Activated CD4-positive, alpha-beta T cell treated with anti-CD3 and anti-CD28 coated beads, Interleukin-2, amount 10 ng/mL, durations not matched to agents 7 days and 5 days (primary cell): Measurements from ENCODE around the gene PCYT2. TPM values are rescaled to one million over a fixed set of nuclear protein-coding genes. Genes with fewer than 3 reads are reported as not detected.
"Not testable (repeated sequence)": the region's sequence is repeated elsewhere in the genome, so short reads cannot be mapped to it uniquely, and the experiment has no call there.

ENCODE experiments used
- CTCF ChIA-PET: fragments of 350-600 bp; sonication (Branson Sonifier 250); formaldehyde crosslinking; loops from one replicate; lab custom pipeline; 2021; ENCODE audit warnings: antibody characterized with exemption; lab: Charles Lee
- POLR2A ChIA-PET: fragments of 350-600 bp; sonication (Branson Sonifier 250); formaldehyde crosslinking; loops from one replicate; lab custom pipeline; 2021; ENCODE audit warnings: antibody characterized with exemption; lab: Charles Lee
- DNase-seq: peaks from one replicate; pipeline ENCODE4 v3.0.0-alpha.2; 2020
- H3K27ac Mint-ChIP-seq: one replicate; pipeline ENCODE4 v1.8.0; 2021; ENCODE audit warnings: mild to moderate bottlenecking, moderate library complexity, mixed read lengths
- H3K27me3 Mint-ChIP-seq: one replicate; pipeline ENCODE4 v1.8.0; 2021; ENCODE audit warnings: mixed read lengths
- H3K36me3 Mint-ChIP-seq: one replicate; pipeline ENCODE4 v1.8.0; 2021; ENCODE audit warnings: low read depth, mixed read lengths
- H3K4me1 Mint-ChIP-seq: one replicate; pipeline ENCODE4 v1.8.0; 2021; ENCODE audit warnings: mixed read lengths
- H3K4me3 Mint-ChIP-seq: one replicate; pipeline ENCODE4 v1.8.0; 2021; ENCODE audit warnings: mild to moderate bottlenecking, moderate library complexity, mixed read lengths
- H3K9me3 Mint-ChIP-seq: one replicate; pipeline ENCODE4 v1.8.0; 2021; ENCODE audit warnings: mixed read lengths
- total RNA-seq, 2 experiments: library from RNA; stranded (reverse); gene quantifications; one replicate each; pipeline ENCODE4 v1.2.3, GENCODE V29; 2021

PCYT2 gene
- total RNA-seq, 2 experiments from 2014 or later: 37.6 to 39.0 TPM

GRCh38 chr17:81953443-81953842, 42.2 kb upstream of the PCYT2 start:
- CTCF ChIA-PET: interaction anchor here (0.7 to 1.4 kb wide), 3 partner anchors 9 to 37 kb away, joined by 3 read pairs; no protein-coding TSS in a partner anchor

DNA sequence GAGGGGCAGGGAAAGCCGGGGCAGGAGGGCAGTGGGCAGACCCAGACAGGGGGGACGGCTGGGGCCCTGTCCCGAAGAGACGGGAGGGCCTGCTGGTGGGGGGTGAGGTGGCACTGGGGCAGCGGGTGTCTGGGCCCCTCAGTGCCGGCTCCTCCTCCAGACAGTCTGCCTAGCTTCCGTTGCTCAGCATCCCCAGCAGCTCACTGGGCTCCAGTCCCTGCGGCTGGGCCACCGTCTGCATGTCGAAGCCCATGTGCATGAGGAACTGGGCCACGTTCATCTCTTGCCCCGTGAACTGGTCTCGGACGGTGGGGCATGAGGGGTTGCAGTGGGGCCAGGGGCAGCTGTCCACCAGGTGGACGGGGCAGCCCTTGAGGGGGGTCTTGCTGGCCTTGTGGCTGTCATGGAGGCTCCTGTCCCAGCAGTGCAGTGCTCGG, 41.6 kb upstream of the PCYT2 start:
- H3K4me1 Mint-ChIP-seq: peaks cover 3% of the 10 kb centered on the region
- H3K4me3 Mint-ChIP-seq: no peak overlapping the region
- H3K9me3 Mint-ChIP-seq: no peaks in the 10 kb centered on the region
- POLR2A ChIA-PET: no interaction called here
- H3K36me3 Mint-ChIP-seq: no peaks in the 10 kb centered on the region
- CTCF ChIA-PET: no interaction called here
- DNase-seq: no peak
- H3K27me3 Mint-ChIP-seq: peaks cover 2% of the 10 kb centered on the region
- H3K27ac Mint-ChIP-seq: no peak overlapping the region

More at GRCh38 chr17:81953443-81953842, 42.2 kb upstream of the PCYT2 start:
- H3K4me1 Mint-ChIP-seq, DNase-seq, H3K27ac Mint-ChIP-seq, H3K4me3 Mint-ChIP-seq, POLR2A ChIA-PET, H3K36me3 Mint-ChIP-seq, H3K27me3 Mint-ChIP-seq, H3K9me3 Mint-ChIP-seq: not testable (repeated sequence)

- peaks cover 3% of the 10 kb centered on the region for H3K4me1 Mint-ChIP-seq
- H3K4me3 Mint-ChIP-seq: no peak overlapping the region
- CTCF ChIA-PET: interaction anchor here (0.8 to 4.1 kb wide), 2 partner anchors 8 to 289 kb away, joined by 4 to 21 read pairs; partner anchors contain the start of gene NOTUM
- H3K36me3 Mint-ChIP-seq: no peaks in the 10 kb centered on the region
- POLR2A ChIA-PET: no interaction called here
- peak overlapping the region; percentile 10 for H3K27ac Mint-ChIP-seq
- H3K9me3 Mint-ChIP-seq: no peaks in the 10 kb centered on the region
- no peak for DNase-seq
- peaks cover 2% of the 10 kb centered on the region for H3K27me3 Mint-ChIP-seq
Observed at GRCh38 chr17:81951785-81952684, 40.8 kb upstream of the PCYT2 start.

DNA sequence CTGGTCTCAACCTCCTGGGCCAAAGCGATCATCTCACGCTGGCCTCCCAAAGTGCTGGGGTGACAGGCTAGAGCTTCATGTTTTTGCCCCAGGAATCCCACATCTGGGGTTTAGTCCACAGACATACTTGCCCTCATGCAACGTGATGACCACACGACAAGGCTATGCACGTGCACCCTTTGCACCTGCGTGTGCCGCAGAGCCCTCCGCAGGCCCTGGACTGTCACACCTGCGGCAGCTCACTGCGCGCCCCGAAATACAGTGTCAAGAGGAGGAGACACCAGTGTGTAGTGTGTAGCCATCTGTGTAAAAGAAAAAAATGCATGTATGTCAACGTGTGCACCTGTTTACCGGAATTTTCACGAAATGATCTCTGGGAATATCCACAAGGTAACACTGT, 39.3 kb upstream of the PCYT2 start:
- CTCF ChIA-PET: interaction anchor here (0.7 to 4.1 kb wide), 3 partner anchors 10 to 342 kb away, joined by 4 to 21 read pairs (median 6); partner anchors contain the start of gene NOTUM
- POLR2A ChIA-PET: no interaction called here
- H3K27ac Mint-ChIP-seq: no peak overlapping the region
- H3K27me3 Mint-ChIP-seq: peaks cover 2% of the 10 kb centered on the region
- H3K4me3 Mint-ChIP-seq: no peak overlapping the region
- no peaks in the 10 kb centered on the region for H3K9me3 Mint-ChIP-seq
- H3K36me3 Mint-ChIP-seq: no peaks in the 10 kb centered on the region
- H3K4me1 Mint-ChIP-seq: peaks cover 3% of the 10 kb centered on the region
- DNase-seq: no peak

DNA sequence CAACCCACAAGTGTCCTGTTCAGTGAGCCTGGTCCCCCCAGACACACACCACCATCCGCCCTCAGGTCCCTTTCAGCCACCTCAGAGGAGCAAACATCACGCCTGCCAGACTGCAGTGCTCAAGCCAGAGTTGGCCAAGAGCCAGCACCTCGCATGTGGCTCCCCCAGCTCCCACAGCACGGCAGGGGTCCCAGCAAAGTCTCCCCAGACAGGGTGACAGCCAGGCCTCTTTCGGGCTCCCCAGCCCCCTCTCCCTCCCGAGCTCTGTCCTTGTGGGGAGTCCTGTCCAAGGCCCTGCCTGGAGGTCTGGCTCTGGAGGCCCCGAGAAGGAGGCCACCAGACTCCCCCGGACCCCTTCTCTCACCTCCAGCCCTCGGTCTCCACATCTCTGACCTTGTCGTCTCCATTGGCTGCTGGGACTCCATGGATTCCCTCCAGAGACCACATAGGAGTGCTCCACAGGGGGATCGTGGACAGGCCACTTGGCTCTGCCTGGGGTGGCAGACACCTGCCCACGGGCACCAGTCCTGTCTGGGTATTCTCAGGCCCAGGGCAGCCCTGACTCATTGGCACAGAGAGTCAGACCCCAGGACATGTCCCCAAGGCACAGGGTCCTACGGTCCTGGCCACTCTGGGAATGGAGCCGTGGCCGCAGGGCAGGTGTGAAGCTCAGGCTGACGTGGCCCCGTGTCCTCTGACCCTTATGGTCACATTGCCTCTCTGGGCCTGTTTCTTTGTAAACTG, 37.6 kb upstream of the PCYT2 start:
- Mint-ChIP-seq H3K36me3 (no peaks in the 10 kb centered on the region), H3K4me3 (no peak overlapping the region), H3K9me3 (no peaks in the 10 kb centered on the region), H3K27me3 (peaks cover 2% of the 10 kb centered on the region), H3K27ac (no peak overlapping the region), H3K4me1 (peaks cover 3% of the 10 kb centered on the region)
- CTCF ChIA-PET: interaction anchor here (0.7 to 4.1 kb wide), 2 partner anchors 11 to 63 kb away, joined by 3 to 21 read pairs; partner anchors contain the start of gene NOTUM
- no peak for DNase-seq
- POLR2A ChIA-PET: no interaction called here

GRCh38 chr17:81947189-81947588, 36.0 kb upstream of the PCYT2 start, which contains the start of gene MYADML2:
MYADML2 (minus strand) TSS chr17:81947233; CDS start chr17:81941741, 5,492 bp downstream.
- no peaks in the 10 kb centered on the region for H3K36me3 Mint-ChIP-seq
- peaks cover 3% of the 10 kb centered on the region for H3K4me1 Mint-ChIP-seq
- DNase-seq: no peak
- no peak within 1 kb of the TSS for H3K4me3 Mint-ChIP-seq
- H3K9me3 Mint-ChIP-seq: no peaks in the 10 kb centered on the region
- no peak within 1 kb of the TSS for H3K27ac Mint-ChIP-seq
- POLR2A ChIA-PET: no interaction called here
- CTCF ChIA-PET: no interaction called here
- peaks cover 2% of the 10 kb centered on the region for H3K27me3 Mint-ChIP-seq

DNA sequence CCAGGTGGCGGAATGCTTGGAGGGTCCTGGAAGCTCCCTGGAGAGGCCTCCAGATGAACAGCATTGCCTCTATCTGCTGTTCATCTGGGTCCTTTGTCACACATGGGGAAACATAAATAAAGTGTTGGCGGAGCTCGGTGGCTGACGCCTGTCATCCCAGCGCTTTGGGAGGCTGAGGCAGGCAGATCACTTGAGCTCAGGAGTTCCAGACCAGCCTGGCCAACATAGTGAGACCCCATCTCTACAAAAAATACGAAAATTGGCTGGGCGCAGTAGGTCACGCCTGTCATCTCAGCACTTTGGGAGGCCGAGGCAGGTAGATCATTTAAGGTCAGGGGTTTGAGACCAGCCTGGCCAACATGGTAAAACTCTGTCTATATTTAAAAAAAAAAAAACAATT, 33.7 kb upstream of the PCYT2 start:
- no peaks in the 10 kb centered on the region for H3K36me3 Mint-ChIP-seq
- POLR2A ChIA-PET: no interaction called here
- CTCF ChIA-PET: interaction anchor here (0.8 kb wide), 1 partner anchor 17 kb away, joined by 3 read pairs; no protein-coding TSS in a partner anchor
- no peaks in the 10 kb centered on the region for H3K27me3 Mint-ChIP-seq
- H3K4me1 Mint-ChIP-seq: no peaks in the 10 kb centered on the region
- H3K27ac Mint-ChIP-seq: no peak overlapping the region
- DNase-seq: no peak
- no peak overlapping the region for H3K4me3 Mint-ChIP-seq
- H3K9me3 Mint-ChIP-seq: no peaks in the 10 kb centered on the region

DNA sequence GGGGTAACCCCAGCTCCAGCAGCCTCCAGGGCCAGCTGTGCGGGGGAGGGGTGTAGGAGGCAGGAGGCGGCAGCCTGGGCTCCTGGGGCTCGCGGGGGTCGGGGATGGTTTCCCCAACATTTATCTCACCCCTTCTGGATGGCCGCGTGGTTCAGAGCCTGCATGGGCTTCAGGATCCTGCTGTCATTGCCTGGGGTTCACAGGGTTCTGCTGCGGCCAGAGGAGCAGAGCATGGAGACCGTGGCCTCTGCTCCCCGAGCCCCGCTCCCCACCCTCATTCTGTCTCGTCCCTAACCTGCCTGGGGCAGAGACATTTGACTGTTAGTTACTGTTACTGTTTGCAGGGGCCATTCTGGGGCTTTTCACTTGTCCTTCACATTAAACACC, 31.0 kb upstream of the PCYT2 start:
- Mint-ChIP-seq H3K4me1 (peaks cover 6% of the 10 kb centered on the region), H3K36me3 (no peaks in the 10 kb centered on the region), H3K4me3 (no peak overlapping the region), H3K27ac (no peak overlapping the region), H3K9me3 (no peaks in the 10 kb centered on the region), H3K27me3 (no peaks in the 10 kb centered on the region)
- ChIA-PET CTCF (interaction anchor here (5.5 kb wide), 1 partner anchor 18 kb away, joined by 32 read pairs; the partner anchor contains the start of gene NOTUM), POLR2A (no interaction called here)
- DNase-seq: no peak

- Mint-ChIP-seq H3K9me3 (no peaks in the 10 kb centered on the region), H3K27me3 (no peaks in the 10 kb centered on the region), H3K36me3 (no peaks in the 10 kb centered on the region), H3K4me1 (peaks cover 7% of the 10 kb centered on the region), H3K27ac (no peak overlapping the region), H3K4me3 (no peak overlapping the region)
- ChIA-PET POLR2A (no interaction called here), CTCF (interaction anchor here (5.5 kb wide), 1 partner anchor 18 kb away, joined by 32 read pairs; the partner anchor contains the start of gene NOTUM)
- DNase-seq: no peak
Observed at GRCh38 chr17:81941484-81942166, 30.4 kb upstream of the PCYT2 start.

- Mint-ChIP-seq H3K4me1 (peaks cover 11% of the 10 kb centered on the region), H3K36me3 (no peaks in the 10 kb centered on the region), H3K27ac (no peak overlapping the region), H3K27me3 (no peaks in the 10 kb centered on the region), H3K4me3 (no peak overlapping the region), H3K9me3 (no peaks in the 10 kb centered on the region)
- no peak for DNase-seq
- CTCF ChIA-PET: interaction anchor here (0.7 to 5.5 kb wide), 3 partner anchors 13 to 19 kb away, joined by 3 to 32 read pairs (median 4); partner anchors contain the start of genes MAFG and NOTUM
- POLR2A ChIA-PET: no interaction called here
Observed at GRCh38 chr17:81940538-81941483, 29.6 kb upstream of the PCYT2 start.

GRCh38 chr17:81939881-81940385, 28.7 kb upstream of the PCYT2 start:
- Mint-ChIP-seq H3K27ac (no peak overlapping the region), H3K4me1 (peaks cover 14% of the 10 kb centered on the region), H3K36me3 (no peaks in the 10 kb centered on the region), H3K27me3 (no peaks in the 10 kb centered on the region), H3K4me3 (no peak overlapping the region), H3K9me3 (no peaks in the 10 kb centered on the region)
- ChIA-PET POLR2A (no interaction called here), CTCF (interaction anchor here (0.7 to 5.5 kb wide), 3 partner anchors 12 to 20 kb away, joined by 3 to 32 read pairs (median 4); partner anchors contain the start of genes MAFG and NOTUM)
- DNase-seq: no peak
